HepG2 (cell line): ENCODE data around the gene ELL. TPM values are rescaled to one million over a fixed set of nuclear protein-coding genes. Genes with fewer than 3 reads are reported as not detected.

ENCODE experiments used
- ARID4A ChIP-seq: sonication (generic); formaldehyde crosslinking; IDR thresholded peaks from 2 replicates; pipeline ENCODE4 v1.5.0; 2020; ENCODE audit warnings: mild to moderate bottlenecking, missing genetic modification reagents, borderline replicate concordance
- FIP1L1 ChIP-seq: fragments of 200-400 bp; formaldehyde crosslinking; IDR thresholded peaks from 2 replicates; pipeline ENCODE4 v1.6.1; 2018; ENCODE audit warnings: low read depth, mild to moderate bottlenecking, low read length, moderate library complexity, borderline replicate concordance; ENCODE audit not compliant: insufficient read depth
- GLI4 ChIP-seq: sonication (generic); formaldehyde crosslinking; IDR thresholded peaks from 2 replicates; pipeline ENCODE4 v1.5.1; 2020; ENCODE audit warnings: missing genetic modification reagents, mild to moderate bottlenecking, moderate library complexity, borderline replicate concordance
- GTF2F1 ChIP-seq: fragments of 150-350 bp; IDR thresholded peaks from 2 replicates; pipeline ENCODE4 v1.6.1; 2014; ENCODE audit warnings: low read length
- HMG20A ChIP-seq: IDR thresholded peaks from 2 replicates; pipeline ENCODE4 v1.6.1; 2016; ENCODE audit warnings: borderline replicate concordance
- NAIF1 ChIP-seq: sonication (generic); formaldehyde crosslinking; IDR thresholded peaks from 2 replicates; pipeline ENCODE4 v1.5.0; 2020; ENCODE audit warnings: mild to moderate bottlenecking, missing genetic modification reagents, borderline replicate concordance
- PATZ1 ChIP-seq: sonication (generic); formaldehyde crosslinking; IDR thresholded peaks from 2 replicates; pipeline ENCODE4 v1.4.0; 2020; ENCODE audit warnings: missing genetic modification reagents
- PAXIP1 ChIP-seq: sonication (generic); formaldehyde crosslinking; conservative IDR thresholded peaks from 2 replicates; pipeline ENCODE4 v1.4.0; 2020; ENCODE audit warnings: mild to moderate bottlenecking, missing genetic modification reagents, moderate library complexity
- RORA ChIP-seq: sonication (generic); formaldehyde crosslinking; IDR thresholded peaks from 2 replicates; pipeline ENCODE4 v1.5.0; 2020; ENCODE audit warnings: mild to moderate bottlenecking, missing genetic modification reagents, moderate library complexity
- SMAD1 ChIP-seq: sonication (generic); formaldehyde crosslinking; IDR thresholded peaks from 2 replicates; pipeline ENCODE4 v1.4.0; 2020; ENCODE audit warnings: missing genetic modification reagents, low read depth, mild to moderate bottlenecking, borderline replicate concordance
- SRF ChIP-seq: IDR thresholded peaks from 2 replicates; pipeline ENCODE4 v1.6.1; 2011; ENCODE audit warnings: mild to moderate bottlenecking, low read depth, low read length, moderate library complexity
- TFDP2 ChIP-seq: sonication (generic); formaldehyde crosslinking; IDR thresholded peaks from 2 replicates; pipeline ENCODE4 v1.4.0; 2020; ENCODE audit warnings: missing genetic modification reagents
- ZMYM2 ChIP-seq: sonication (generic); formaldehyde crosslinking; IDR thresholded peaks from 2 replicates; pipeline ENCODE4 v1.8.0; 2022; ENCODE audit warnings: mild to moderate bottlenecking, missing genetic modification reagents
- ZNF614 ChIP-seq: IDR thresholded peaks from 2 replicates; pipeline ENCODE4 v1.6.1; 2018; ENCODE audit warnings: missing biosample characterization, missing genetic modification reagents, inconsistent platforms, borderline replicate concordance
- ZNF800 ChIP-seq: sonication (generic); formaldehyde crosslinking; IDR thresholded peaks from 2 replicates; pipeline ENCODE4 v1.4.0; 2020; ENCODE audit warnings: missing genetic modification reagents
- polyA plus RNA-seq, 8 experiments: library from polyadenylated mRNA; depleted of rRNA in 3 of 8; stranded (reverse) in 7 of 8; unstranded in 1 of 8; fragments of >200 nt; fragmentation: Illumina TruSeq in 4 of 8; extraction: Trizol in 4 of 8; gene quantifications; 2 replicates each; pipeline versions ENCODE4 v1.2.1 to v1.2.3, GENCODE V29; 2011 to 2016; ENCODE audit warnings: low read depth in 4 of 8, missing spikeins in 1 of 8, mixed read lengths in 1 of 8; ENCODE audit not compliant: insufficient read depth in 1 of 8
- total RNA-seq, 5 experiments: library from RNA; depleted of rRNA; stranded (reverse); fragments of >200 nt; fragmentation: Illumina TruSeq; extraction: Trizol; gene quantifications; 2 replicates each; pipeline ENCODE4 v1.2.3, GENCODE V29; 2016; ENCODE audit warnings: low read depth in 1 of 5

ELL gene
- total and polyA plus RNA-seq, 2 of the 13 experiments (the other 11 are each of a cell fraction or from before 2014, with no cell fraction given), result 3.7 to 5.4 TPM

GRCh38 chr19:18436671-18437490, 85.0 kb downstream of the ELL start (continued):
- TF ChIP-seq PAXIP1 (CRISPR knock-in tag) (no peak), ZMYM2 (CRISPR knock-in tag) (no peak), SMAD1 (CRISPR knock-in tag) (no peak), HMG20A (CRISPR knock-in tag) (no peak), SRF (no peak), GLI4 (CRISPR knock-in tag) (no peak), ARID4A (CRISPR knock-in tag) (peak; percentile 9; the same call in 1 of the 2 replicates), TFDP2 (CRISPR knock-in tag) (no peak), FIP1L1 (no peak), ZNF800 (CRISPR knock-in tag) (no peak), PATZ1 (peak; percentile 68), NAIF1 (no peak), GTF2F1 (no peak), ZNF614 (CRISPR knock-in tag) (no peak), RORA (CRISPR knock-in tag) (no peak)
